Measurements from ENCODE around the gene ZNF230. TPM values are rescaled to one million over a fixed set of nuclear protein-coding genes. Genes with fewer than 3 reads are reported as not detected.

ZNF230 gene
- total and polyA plus RNA-seq, 9 of the 15 experiments (the other 6 are each of a cell fraction or from before 2014, with no cell fraction given): 1.3 to 4.0 (median 2.2) TPM

GRCh38 chr19:44032001-44032610 is 29.3 kb downstream of the ZNF230 start (continued):
- TF ChIP-seq ZNF780A (CRISPR knock-in tag; IDR thresholded peaks at IDR 0.05) (no peak), TCF7L2 (IDR thresholded peaks at IDR 0.05; ENCODE audit: low read depth, low read length) (no peak), ZNF143 (CRISPR knock-in tag; IDR thresholded peaks at IDR 0.05) (no peak), ZNF280B (CRISPR knock-in tag; IDR thresholded peaks at IDR 0.05) (peak; percentile 76; the same call in 1 of the 2 replicates), ZNF644 (tag; IDR thresholded peaks at IDR 0.05; ENCODE audit: low read depth) (no peak), ZBTB40 (IDR thresholded peaks at IDR 0.05) (no peak), ZBTB40 (CRISPR knock-in tag; IDR thresholded peaks at IDR 0.05) (no peak), NEUROD1 (IDR thresholded peaks at IDR 0.05; ENCODE audit: borderline replicate concordance, low read depth, low read length, partially characterized antibody) (no peak), ZNF253 (CRISPR knock-in tag; conservative IDR thresholded peaks at IDR 0.05) (no peak), RBM25 (IDR thresholded peaks at IDR 0.05; ENCODE audit: low read depth, low read length, severe bottlenecking) (peak; percentile 76), FOS (IDR thresholded peaks at IDR 0.05; ENCODE audit: extremely low read depth, insufficient read length) (no peak), EZH2 (IDR thresholded peaks at IDR 0.05; ENCODE audit: borderline replicate concordance, low read depth, low read length) (no peak), HDAC6 (IDR thresholded peaks at IDR 0.05; ENCODE audit: low read depth, low read length) (no peak)

All from K562 (cell line).